HG03520 (cell line): Measurements from ENCODE around the gene MYO15B.

Experiments
- ATAC-seq: cut with Tn5 transposase; IDR thresholded peaks from one replicate; pipeline ENCODE4 v1.9.1; 2021; ENCODE audit warnings: mild to moderate bottlenecking, moderate library complexity; ENCODE audit not compliant: unreplicated experiment

MYO15B gene

GRCh38 chr17:75658237-75658636, 70.6 kb downstream of the MYO15B start:
- ATAC-seq, result no peak

- no peak for ATAC-seq
These were observed 73.9 kb downstream of the MYO15B start for GRCh38 chr17:75661531-75661930.

- ATAC-seq, result no peak
These were observed 74.9 kb downstream of the MYO15B start for GRCh38 chr17:75662511-75662910.

GRCh38 chr17:75664099-75664549, 76.5 kb downstream of the MYO15B start:
- ATAC-seq, result peak; percentile 50

GRCh38 chr17:75665981-75666380, 78.4 kb downstream of the MYO15B start:
- ATAC-seq, result no peak

GRCh38 chr17:75666959-75667790, 79.6 kb downstream of the MYO15B start, which contains the start of the genes RECQL5 and SAP30BP:
Gene RECQL5, minus strand, starts transcription at chr17:75667154. Its CDS starts 597 bp downstream, at chr17:75666557.
Gene SAP30BP, plus strand, starts transcription at chr17:75667338. Its CDS starts 35 bp downstream, at chr17:75667373.
- peak; percentile 71 for ATAC-seq

GRCh38 chr17:75667825-75668224, 80.2 kb downstream of the MYO15B start:
- no peak for ATAC-seq

- ATAC-seq, result no peak
These were observed 80.9 kb downstream of the MYO15B start for GRCh38 chr17:75668489-75668888.

GRCh38 chr17:75670868-75671267, 83.3 kb downstream of the MYO15B start:
- no peak for ATAC-seq

GRCh38 chr17:75672011-75672410, 84.4 kb downstream of the MYO15B start:
- no peak for ATAC-seq

- no peak for ATAC-seq
These were observed 85.9 kb downstream of the MYO15B start for GRCh38 chr17:75673487-75673886.
